MCF 10A (cell line): ENCODE measurements around the gene ZIC2. TPM values are rescaled to one million over a fixed set of nuclear protein-coding genes. Genes with fewer than 3 reads are reported as not detected.
A peak's percentile ranks its signal among the peaks of the same experiment; 100 is the strongest.

Source experiments
- Bru-seq: library from RNA; stranded (reverse); fragments of 400-500 nt; gene quantifications from one replicate; lab custom pipeline; 2021; lab: Mats Ljungman, UMichigan
- BruChase-seq, 2 experiments: library from RNA; stranded (reverse); fragments of 400-500 nt; gene quantifications; one replicate each; lab custom pipeline; 2021; lab: Mats Ljungman, UMichigan
- BruUV-seq: library from RNA; stranded (reverse); fragments of 400-500 nt; replicated peaks from 2 replicates; lab custom pipeline; 2021; lab: Mats Ljungman, UMichigan
- CTCF ChIA-PET: fragments of 300-600 bp; sonication (Branson Sonifier 250); formaldehyde crosslinking; extraction: SDS; loops from one replicate; lab custom pipeline; 2021; ENCODE audit warnings: antibody characterized with exemption, inconsistent platforms; lab: Yijun Ruan, JAX
- POLR2A ChIA-PET: fragments of 300-600, 350-650 bp; sonication (Branson Sonifier 250); formaldehyde crosslinking; extraction: SDS; loops from one replicate; lab custom pipeline; 2020; ENCODE audit warnings: antibody characterized with exemption, inconsistent platforms; lab: Yijun Ruan, JAX
- DNase-seq: peaks from one replicate; pipeline ENCODE4 v3.0.0-alpha.2; 2018; ENCODE audit not compliant: unreplicated experiment
- H3K27ac Mint-ChIP-seq: one replicate; pipeline ENCODE4 v1.8.0; 2022; ENCODE audit warnings: mild to moderate bottlenecking, low read depth, mixed read lengths; ENCODE audit not compliant: unreplicated experiment
- H3K27me3 Mint-ChIP-seq: one replicate; pipeline ENCODE4 v1.8.0; 2022; ENCODE audit warnings: mixed read lengths; ENCODE audit not compliant: insufficient read depth, unreplicated experiment
- H3K36me3 Mint-ChIP-seq: one replicate; pipeline ENCODE4 v1.8.0; 2022; ENCODE audit warnings: mild to moderate bottlenecking, moderate library complexity, mixed read lengths; ENCODE audit not compliant: insufficient read depth, unreplicated experiment
- H3K4me1 Mint-ChIP-seq: one replicate; pipeline ENCODE4 v1.8.0; 2022; ENCODE audit warnings: mixed read lengths; ENCODE audit not compliant: insufficient read depth, unreplicated experiment
- H3K4me3 Mint-ChIP-seq: one replicate; pipeline ENCODE4 v1.8.0; 2022; ENCODE audit warnings: mild to moderate bottlenecking, moderate library complexity, mixed read lengths; ENCODE audit not compliant: unreplicated experiment
- H3K9me3 Mint-ChIP-seq: one replicate; pipeline ENCODE4 v1.8.0; 2022; ENCODE audit warnings: mixed read lengths; ENCODE audit not compliant: unreplicated experiment
- CTCF ChIP-seq: fragments of 200-600 bp; IDR thresholded peaks from one replicate; pipeline ENCODE4 v1.8.0; 2022; ENCODE audit warnings: antibody characterized with exemption, mild to moderate bottlenecking; ENCODE audit not compliant: unreplicated experiment
- intact Hi-C: fragments of 100-400 bp; cut with micrococcal nuclease; formaldehyde crosslinking; loops from 2 replicates; pipeline ENCODE4 v1.14.1; 2022
- long read RNA-seq: library from polyadenylated mRNA; stranded (forward); transcript quantifications from one replicate; pipeline ENCODE4 v2.0.0, GENCODE V29; 2022
- total RNA-seq: library from RNA; stranded (reverse); gene quantifications from 2 replicates; pipeline ENCODE4 v1.2.3, GENCODE V29; 2022

ZIC2 gene
- total RNA-seq = 7.0 and 8.2 TPM in 2 replicates
- Bru-seq, nascent RNA = percentile 51 among the genes with signal in this experiment
- percentile 42 among the genes with signal in this experiment for BruChase-seq, experiment 1, labeled RNA remaining after a 6-hour chase
- percentile 59 among the genes with signal in this experiment for BruChase-seq, experiment 2, labeled RNA remaining after a 2-hour chase
- long read RNA-seq, partial matches to known transcripts = 0 of 3 reads
- long read RNA-seq, other reads (novel, unspliced or antisense) = 0 of 3 reads

GRCh38 chr13:99981735-99982035 is at the start of gene ZIC2:
TSS of gene ZIC2 (plus strand) at chr13:99981784. CDS start at chr13:99982065, 281 bp downstream.
- peaks cover 9% of the 10 kb centered on the region for H3K4me1 Mint-ChIP-seq

GRCh38 chr13:99932912-99933311 is 48.7 kb upstream of the ZIC2 start:
- H3K9me3 Mint-ChIP-seq = no peaks in the 10 kb centered on the region
- no peaks in the 10 kb centered on the region for H3K36me3 Mint-ChIP-seq
- no peak overlapping the region for H3K4me3 Mint-ChIP-seq
- H3K27me3 Mint-ChIP-seq = no peaks in the 10 kb centered on the region
- POLR2A ChIA-PET = interaction anchor here (0.7 kb wide), 1 partner anchor 25 kb away, joined by 3 read pairs; no protein-coding TSS in a partner anchor
- no TSS peak for BruUV-seq
- no peaks in the 10 kb centered on the region for H3K4me1 Mint-ChIP-seq
- CTCF ChIA-PET = interaction anchor here (1.3 kb wide), 1 partner anchor 17 kb away, joined by 4 read pairs; no protein-coding TSS in a partner anchor
- DNase-seq = no peak
- no peak overlapping the region for H3K27ac Mint-ChIP-seq
- no peak for TF ChIP-seq CTCF
- intact Hi-C loops = no loop called here

More at GRCh38 chr13:99981735-99982035, at the start of gene ZIC2:
- H3K27me3 Mint-ChIP-seq = no peaks in the 10 kb centered on the region
- DNase-seq = peak; percentile 70
- peak within 1 kb of the TSS; percentile 27 for H3K27ac Mint-ChIP-seq
- intact Hi-C loops = loop anchor here (2.0 to 5.0 kb wide), 3 partner anchors 253 to 536 kb away; no protein-coding TSS in a partner anchor
- H3K36me3 Mint-ChIP-seq = peaks cover 9% of the 10 kb centered on the region
- POLR2A ChIA-PET = interaction anchor here (0.6 to 3.8 kb wide), 10 partner anchors 11 to 483 kb away, joined by 3 to 21 read pairs (median 3); partner anchors contain the start of gene PCCA
- CTCF ChIA-PET = interaction anchor here (0.6 to 0.8 kb wide), 2 partner anchors 65 to 180 kb away, joined by 3 read pairs; no protein-coding TSS in a partner anchor
- peak within 1 kb of the TSS; percentile 73 for H3K4me3 Mint-ChIP-seq
- TF ChIP-seq CTCF = no peak
- no TSS peak for BruUV-seq
- no peaks in the 10 kb centered on the region for H3K9me3 Mint-ChIP-seq

- intact Hi-C loops = no loop called here
- Mint-ChIP-seq H3K36me3 (no peaks in the 10 kb centered on the region), H3K4me1 (no peaks in the 10 kb centered on the region)
These were observed 45.8 kb upstream of the ZIC2 start for GRCh38 chr13:99935772-99936171.

More at GRCh38 chr13:99935772-99936171, 45.8 kb upstream of the ZIC2 start:
- CTCF ChIA-PET = interaction anchor here (1.2 to 1.4 kb wide), 2 partner anchors 16 to 29 kb away, joined by 3 to 6 read pairs; no protein-coding TSS in a partner anchor
- no peak overlapping the region for H3K4me3 Mint-ChIP-seq
- no peak for TF ChIP-seq CTCF
- no peaks in the 10 kb centered on the region for H3K27me3 Mint-ChIP-seq
- BruUV-seq = no TSS peak
- POLR2A ChIA-PET = no interaction called here
- H3K27ac Mint-ChIP-seq = no peak overlapping the region
- no peak for DNase-seq
- no peaks in the 10 kb centered on the region for H3K9me3 Mint-ChIP-seq
